Measurements from ENCODE around the gene SLC37A2. TPM values are rescaled to one million over a fixed set of nuclear protein-coding genes. Genes with fewer than 3 reads are reported as not detected.
"Not testable (repeated sequence)": the region's sequence is repeated elsewhere in the genome, so short reads cannot be mapped to it uniquely, and the experiment has no call there.

Gene SLC37A2
- total RNA-seq, 1 donor from 2014 or later, result 0.07 TPM

DNA sequence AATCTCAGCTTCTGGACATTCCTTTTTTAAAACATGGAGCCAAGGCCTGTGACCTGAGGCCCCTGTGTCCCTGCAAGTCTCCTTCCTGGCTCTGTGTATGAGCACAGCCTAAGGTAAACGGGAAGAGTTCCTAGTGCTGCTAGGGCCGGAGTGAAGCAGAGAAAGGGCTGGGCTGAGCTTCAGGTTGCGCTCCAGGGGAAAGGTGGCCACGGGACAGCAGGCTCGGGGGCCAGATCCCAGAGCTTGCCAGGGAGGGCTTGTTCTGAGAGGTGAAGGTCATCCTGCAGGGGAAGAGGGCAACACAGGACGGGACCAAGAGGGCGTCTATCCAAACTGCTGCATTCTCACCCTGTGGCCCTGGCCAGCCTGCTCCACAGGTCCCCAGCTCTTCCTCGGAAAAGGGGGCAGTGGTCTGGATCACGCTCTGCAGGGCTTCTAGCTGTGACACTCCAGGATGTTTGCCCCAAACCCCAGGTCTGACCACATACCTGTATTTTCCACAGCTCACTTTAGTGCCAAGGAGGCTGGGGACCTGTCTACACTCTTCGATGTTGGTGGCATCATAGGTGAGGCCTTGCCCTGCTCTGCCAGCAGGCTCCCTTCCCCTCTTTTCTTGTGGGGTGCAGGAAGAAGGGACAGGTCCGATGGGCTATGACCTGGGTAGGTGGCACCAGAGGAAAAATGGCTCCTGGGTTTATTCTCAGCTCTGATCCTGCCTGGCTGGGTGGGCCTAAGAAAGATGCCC is 20.4 kb downstream of the SLC37A2 start:
- Mint-ChIP-seq H3K27me3 (no peaks in the 10 kb centered on the region), H3K9me3 (no peaks in the 10 kb centered on the region), H3K36me3 (ENCODE audit: low read depth) (no peaks in the 10 kb centered on the region), H3K27ac (no peak overlapping the region), H3K4me3 (no peak overlapping the region), H3K4me1 (no peaks in the 10 kb centered on the region)
- intact Hi-C loops (cut with micrococcal nuclease), result no loop called here
- no peak for DNase-seq

- H3K4me3 Mint-ChIP-seq, result no peak overlapping the region
- intact Hi-C loops (cut with micrococcal nuclease), result no loop called here
- H3K4me1 Mint-ChIP-seq, result no peaks in the 10 kb centered on the region
- H3K27me3 Mint-ChIP-seq, result no peaks in the 10 kb centered on the region
- H3K9me3 Mint-ChIP-seq, result no peaks in the 10 kb centered on the region
- H3K27ac Mint-ChIP-seq, result no peak overlapping the region
- DNase-seq, result no peak
- H3K36me3 Mint-ChIP-seq (ENCODE audit: low read depth), result no peaks in the 10 kb centered on the region
Observed at GRCh38 chr11:125084057-125084416, 20.9 kb downstream of the SLC37A2 start.

DNA sequence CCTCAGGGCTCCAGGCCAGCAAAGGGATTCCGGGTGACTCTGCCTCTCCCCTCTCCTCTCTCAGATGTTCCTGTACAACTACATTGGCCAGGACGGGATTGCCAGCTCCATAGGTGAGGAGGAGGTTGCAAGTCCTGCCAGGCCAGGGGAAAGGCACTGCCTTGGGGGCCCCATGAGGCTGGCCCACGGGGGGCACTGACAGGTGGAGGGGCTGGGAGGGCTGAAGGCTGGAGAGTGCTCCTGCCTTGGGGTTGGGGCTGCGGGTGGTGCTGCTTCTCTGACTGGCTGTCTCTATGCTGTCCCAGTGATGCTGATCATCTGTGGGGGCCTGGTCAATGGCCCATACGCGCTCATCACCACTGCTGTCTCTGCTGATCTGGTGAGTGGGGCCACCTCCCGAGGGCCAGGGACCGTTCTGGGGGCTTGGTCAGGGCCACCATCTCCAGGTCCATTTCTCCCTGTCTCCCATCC is 21.7 kb downstream of the SLC37A2 start:
- no peak overlapping the region for H3K27ac Mint-ChIP-seq

GRCh38 chr11:125085301-125086081 is 22.4 kb downstream of the SLC37A2 start:
- Mint-ChIP-seq H3K27me3 (no peaks in the 10 kb centered on the region), H3K27ac (no peak overlapping the region), H3K4me3 (no peak overlapping the region), H3K9me3 (no peaks in the 10 kb centered on the region), H3K4me1 (no peaks in the 10 kb centered on the region), H3K36me3 (ENCODE audit: low read depth) (no peaks in the 10 kb centered on the region)
- intact Hi-C loops (cut with micrococcal nuclease), result no loop called here
- DNase-seq, result no peak

More for the DNA sequence above, 21.7 kb downstream of the SLC37A2 start:
- intact Hi-C loops (cut with micrococcal nuclease), result no loop called here
- H3K4me3 Mint-ChIP-seq, result no peak overlapping the region
- H3K9me3 Mint-ChIP-seq, result no peaks in the 10 kb centered on the region
- H3K4me1 Mint-ChIP-seq, result no peaks in the 10 kb centered on the region
- no peaks in the 10 kb centered on the region for H3K36me3 Mint-ChIP-seq (ENCODE audit: low read depth)
- H3K27me3 Mint-ChIP-seq, result no peaks in the 10 kb centered on the region
- DNase-seq, result no peak

DNA sequence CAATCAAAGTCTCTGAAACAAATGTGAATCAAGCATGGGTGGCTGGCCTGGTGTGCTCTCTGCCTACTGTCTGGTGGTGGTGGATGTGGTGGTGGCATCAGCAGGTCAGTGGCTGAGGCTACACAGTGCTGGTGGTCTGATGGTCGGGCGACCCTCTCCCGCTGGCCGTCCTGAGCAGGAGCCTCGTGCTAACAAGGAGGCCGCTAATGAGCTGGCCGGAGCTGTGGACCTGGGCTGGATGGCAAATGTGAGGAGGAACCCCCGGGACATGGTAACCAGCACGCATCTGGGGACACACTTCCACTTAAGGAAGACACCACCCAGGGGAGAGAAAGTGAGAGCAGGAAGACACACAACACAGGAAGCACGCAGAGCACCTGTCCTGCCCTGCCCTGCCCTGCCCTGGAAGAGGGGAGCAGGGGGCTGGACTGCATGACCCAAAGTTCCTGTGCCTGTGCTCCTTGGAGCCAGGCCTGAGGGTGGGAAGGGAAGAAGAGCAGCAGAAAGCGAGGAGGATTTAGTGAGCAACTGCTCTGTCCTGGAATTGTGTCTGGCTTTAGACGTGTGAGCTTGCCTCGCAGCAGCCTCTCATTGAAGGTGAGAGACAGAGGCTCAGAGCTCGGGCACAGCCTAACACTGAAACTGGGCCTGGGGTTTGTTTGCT is 23.7 kb downstream of the SLC37A2 start:
- Mint-ChIP-seq H3K27ac (no peak overlapping the region), H3K36me3 (ENCODE audit: low read depth) (no peaks in the 10 kb centered on the region)
- intact Hi-C loops (cut with micrococcal nuclease), result no loop called here

DNA sequence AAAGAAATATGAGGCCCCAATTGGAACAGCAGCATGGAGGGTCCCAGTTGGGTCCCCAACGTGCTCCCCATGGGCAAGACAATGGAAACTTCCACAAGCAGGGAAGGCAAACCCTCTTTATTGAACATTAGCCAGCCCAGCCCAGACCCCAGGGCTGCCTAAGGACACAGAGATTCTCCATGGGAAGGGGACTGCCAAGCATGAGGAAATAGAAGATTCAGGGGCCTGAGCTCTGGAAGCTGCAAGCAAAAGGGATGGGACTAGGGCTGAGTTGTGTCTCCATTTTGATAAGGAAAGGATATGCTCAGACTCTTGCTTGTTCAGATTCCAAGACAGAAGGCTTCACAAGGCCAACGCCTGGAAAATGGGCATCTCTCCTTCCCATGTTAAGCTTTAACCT is 25.0 kb downstream of the SLC37A2 start:
- Mint-ChIP-seq H3K4me3 (no peak overlapping the region), H3K27ac (no peak overlapping the region), H3K27me3 (no peaks in the 10 kb centered on the region), H3K4me1 (peaks cover 3% of the 10 kb centered on the region), H3K9me3 (no peaks in the 10 kb centered on the region), H3K36me3 (ENCODE audit: low read depth) (no peaks in the 10 kb centered on the region)
- DNase-seq, result no peak
- intact Hi-C loops (cut with micrococcal nuclease), result no loop called here

More for the DNA sequence above, 23.7 kb downstream of the SLC37A2 start:
- no peak for DNase-seq
- Mint-ChIP-seq H3K9me3 (no peaks in the 10 kb centered on the region), H3K4me1 (peaks cover 3% of the 10 kb centered on the region), H3K4me3 (no peak overlapping the region), H3K27me3 (no peaks in the 10 kb centered on the region)

- no peaks in the 10 kb centered on the region for H3K9me3 Mint-ChIP-seq
- peaks cover 3% of the 10 kb centered on the region for H3K4me1 Mint-ChIP-seq
- H3K27ac Mint-ChIP-seq, result no peak overlapping the region
- no peak overlapping the region for H3K4me3 Mint-ChIP-seq
- DNase-seq, result no peak
- intact Hi-C loops (cut with micrococcal nuclease), result no loop called here
- no peaks in the 10 kb centered on the region for H3K27me3 Mint-ChIP-seq
- no peaks in the 10 kb centered on the region for H3K36me3 Mint-ChIP-seq (ENCODE audit: low read depth)
Observed at GRCh38 chr11:125088576-125089455, 25.7 kb downstream of the SLC37A2 start.

DNA sequence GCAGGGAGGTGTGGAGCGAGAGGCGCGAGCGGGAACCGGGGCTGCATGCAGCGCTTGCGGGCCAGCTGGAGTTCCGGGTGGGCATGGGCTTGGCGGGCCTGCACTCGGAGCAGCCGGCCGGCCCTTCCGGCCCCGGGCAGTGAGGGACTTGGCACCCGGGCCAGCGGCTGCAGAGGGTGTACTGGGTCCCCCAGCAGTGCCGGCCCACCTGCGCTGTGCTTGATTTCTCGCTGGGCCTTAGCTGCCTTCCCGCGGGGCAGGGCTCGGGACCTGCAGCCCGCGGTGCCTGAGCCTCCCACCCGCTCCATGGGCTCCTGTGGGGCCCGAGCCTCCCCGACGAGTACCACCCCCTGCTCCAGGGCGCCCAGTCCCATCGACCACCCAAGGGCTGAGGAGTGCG is 26.4 kb downstream of the SLC37A2 start:
- intact Hi-C loops (cut with micrococcal nuclease); H3K27me3 Mint-ChIP-seq; H3K9me3 Mint-ChIP-seq; H3K4me3 Mint-ChIP-seq; H3K27ac Mint-ChIP-seq; H3K36me3 Mint-ChIP-seq (ENCODE audit: low read depth); DNase-seq; H3K4me1 Mint-ChIP-seq: not testable (repeated sequence)

GRCh38 chr11:125090151-125090550 is 27.0 kb downstream of the SLC37A2 start:
- not testable (repeated sequence) for H3K4me1 Mint-ChIP-seq; H3K27me3 Mint-ChIP-seq; H3K27ac Mint-ChIP-seq; H3K4me3 Mint-ChIP-seq; DNase-seq; H3K9me3 Mint-ChIP-seq; H3K36me3 Mint-ChIP-seq (ENCODE audit: low read depth)
- intact Hi-C loops (cut with micrococcal nuclease), result loop anchor here (5.0 kb wide), 1 partner anchor 52 kb away; no protein-coding TSS in a partner anchor

- H3K36me3 Mint-ChIP-seq (ENCODE audit: low read depth), result no peaks in the 10 kb centered on the region
- no peak overlapping the region for H3K4me3 Mint-ChIP-seq
- H3K4me1 Mint-ChIP-seq, result peaks cover 3% of the 10 kb centered on the region
- intact Hi-C loops (cut with micrococcal nuclease), result loop anchor here (5.0 kb wide), 1 partner anchor 51 kb away; no protein-coding TSS in a partner anchor
- no peak for DNase-seq
- no peak overlapping the region for H3K27ac Mint-ChIP-seq
- no peaks in the 10 kb centered on the region for H3K27me3 Mint-ChIP-seq
- no peaks in the 10 kb centered on the region for H3K9me3 Mint-ChIP-seq
Observed at GRCh38 chr11:125090816-125091215, 27.7 kb downstream of the SLC37A2 start.

GRCh38 chr11:125091247-125091876 is 28.3 kb downstream of the SLC37A2 start:
- Mint-ChIP-seq H3K27me3 (no peaks in the 10 kb centered on the region), H3K36me3 (ENCODE audit: low read depth) (peaks cover 5% of the 10 kb centered on the region), H3K27ac (no peak overlapping the region), H3K4me1 (peaks cover 3% of the 10 kb centered on the region), H3K9me3 (no peaks in the 10 kb centered on the region), H3K4me3 (no peak overlapping the region)
- intact Hi-C loops (cut with micrococcal nuclease), result loop anchor here (5.0 kb wide), 1 partner anchor 51 kb away; no protein-coding TSS in a partner anchor
- no peak for DNase-seq

DNA sequence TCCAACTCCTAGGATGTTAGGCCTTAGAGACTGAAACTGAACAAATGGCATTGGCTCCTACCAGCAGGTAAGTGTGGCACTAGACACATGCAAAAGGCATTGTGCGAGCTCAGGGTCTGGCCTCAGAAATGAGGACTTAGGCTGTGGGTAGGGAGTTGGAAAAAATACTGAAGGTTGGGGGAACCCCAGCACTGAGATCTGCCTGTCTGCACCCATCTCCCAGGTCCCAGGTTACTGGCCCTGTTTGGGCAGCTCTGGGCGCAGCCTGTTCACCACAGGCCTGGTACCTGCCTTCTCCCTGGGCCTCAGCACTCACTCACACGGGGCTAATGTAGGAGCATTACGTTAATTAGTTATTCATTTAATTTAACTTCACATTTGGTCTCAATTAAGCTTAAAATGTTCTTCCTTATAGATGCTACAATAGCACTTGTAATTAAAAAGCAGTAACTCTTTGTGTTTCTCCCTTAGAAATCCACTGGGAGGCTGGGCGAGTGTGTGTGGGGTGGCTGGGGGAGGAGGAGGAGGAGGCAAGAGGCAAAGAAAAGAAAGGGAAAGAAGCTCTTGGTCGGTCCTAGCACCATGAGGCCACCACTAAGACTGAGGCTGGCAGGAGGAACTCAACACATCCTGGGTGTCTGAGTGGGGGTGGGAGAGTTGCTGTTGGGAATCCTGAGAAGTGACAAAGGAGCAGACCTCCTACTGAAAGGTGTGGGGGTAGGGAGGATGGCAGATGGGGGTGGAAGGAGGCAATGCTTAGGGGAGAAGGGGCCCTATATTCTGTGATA is 29.0 kb downstream of the SLC37A2 start:
- Mint-ChIP-seq H3K27me3 (no peaks in the 10 kb centered on the region), H3K27ac (no peak overlapping the region), H3K9me3 (no peaks in the 10 kb centered on the region), H3K36me3 (ENCODE audit: low read depth) (peaks cover 9% of the 10 kb centered on the region), H3K4me3 (no peak overlapping the region), H3K4me1 (peaks cover 3% of the 10 kb centered on the region)
- DNase-seq, result no peak
- intact Hi-C loops (cut with micrococcal nuclease), result loop anchor here (5.0 kb wide), 1 partner anchor 50 kb away; no protein-coding TSS in a partner anchor
